ENCODE measurements around the gene CBS.
"Not testable (repeated sequence)": the region's sequence is repeated elsewhere in the genome, so short reads cannot be mapped to it uniquely, and the experiment has no call there.

Gene CBS

DNA sequence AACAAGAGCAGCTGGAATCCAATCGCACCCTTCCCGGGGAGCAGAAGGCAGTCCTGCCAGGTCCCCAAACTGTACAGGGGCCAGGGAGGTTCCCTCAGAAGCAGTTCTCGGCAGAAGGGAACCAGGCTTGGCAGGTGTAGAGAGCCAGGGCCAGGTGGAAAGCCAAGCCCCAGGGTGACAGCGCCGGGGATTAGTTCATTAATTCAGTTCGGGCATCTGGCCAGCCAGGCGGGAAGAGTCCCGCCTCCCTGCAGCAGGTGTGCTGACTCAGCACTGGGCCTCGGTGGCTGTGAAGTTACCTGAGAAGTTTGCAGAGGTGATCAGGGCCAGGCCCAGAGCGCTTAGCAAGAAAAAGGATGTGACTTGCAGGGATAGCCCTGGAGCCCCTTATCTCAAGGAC is 6.0 kb downstream of the CBS start:
- not testable (repeated sequence) for DNase-seq (ENCODE audit: low read depth in 3 of 3, low spot score in 1 of 3)

DNA sequence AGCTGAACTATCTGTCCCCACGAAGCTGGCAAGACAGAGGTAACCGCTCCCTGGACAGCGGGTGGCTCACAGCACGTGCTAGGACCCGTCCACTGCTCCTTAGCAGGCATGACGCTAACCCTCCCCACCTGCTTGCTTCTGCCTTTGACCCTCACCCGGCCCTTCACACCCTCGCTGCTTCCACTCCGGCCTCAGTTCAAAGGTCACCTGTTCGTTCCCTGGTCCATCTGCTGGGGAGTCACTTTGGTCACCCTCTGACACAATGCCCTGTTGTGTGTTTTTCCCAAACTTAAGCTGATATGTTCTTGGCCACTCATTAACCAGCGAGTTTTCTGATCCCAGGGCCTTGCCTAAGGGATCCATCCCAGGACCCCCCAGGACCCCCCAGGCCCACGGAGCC is 7.6 kb downstream of the CBS start:
- DNase-seq (ENCODE audit: low read depth in 3 of 3, low spot score in 1 of 3): not testable (repeated sequence)

DNA sequence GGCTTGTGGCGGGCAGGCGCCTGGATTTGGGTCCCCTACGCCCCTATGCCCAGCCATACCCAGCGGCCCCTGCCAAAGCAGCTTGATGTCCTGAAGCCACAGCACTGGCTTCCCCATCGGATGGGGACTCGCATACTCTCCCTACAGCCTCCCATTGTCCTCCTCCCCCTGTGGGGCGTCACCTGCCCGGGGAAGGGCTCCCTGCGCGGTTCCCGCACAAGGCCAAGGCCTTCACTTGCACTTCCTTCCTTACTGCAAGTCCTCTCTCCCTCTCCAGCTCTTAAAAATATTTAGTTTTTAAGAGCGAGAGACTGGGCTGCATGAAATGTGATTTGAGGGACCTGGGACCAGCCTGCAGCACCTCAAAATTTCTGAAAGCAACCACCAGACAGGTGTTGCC is 8.9 kb downstream of the CBS start:
- not testable (repeated sequence) for DNase-seq (ENCODE audit: low read depth in 3 of 3, low spot score in 1 of 3)

DNA sequence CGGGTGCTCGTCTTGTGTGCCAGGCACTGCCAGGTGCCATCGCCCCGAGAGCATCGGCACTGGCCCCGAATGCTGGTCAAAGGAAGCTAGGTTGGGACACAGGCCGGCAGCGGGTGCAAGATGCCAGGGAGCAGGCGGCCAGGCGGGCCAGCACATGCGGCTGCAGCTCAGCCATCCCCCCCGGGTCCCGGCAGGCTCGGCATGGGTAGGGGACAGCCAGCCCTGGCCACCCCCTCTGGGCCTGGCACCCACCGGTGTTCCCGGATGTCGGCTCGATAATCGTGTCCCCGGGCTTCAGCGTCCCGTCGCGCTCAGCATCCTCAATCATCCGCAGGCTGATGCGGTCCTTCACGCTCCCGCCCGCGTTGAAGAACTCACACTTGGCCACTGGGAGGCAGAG is 9.6 kb downstream of the CBS start:
- not testable (repeated sequence) for DNase-seq (ENCODE audit: low read depth in 3 of 3, low spot score in 1 of 3)

DNA sequence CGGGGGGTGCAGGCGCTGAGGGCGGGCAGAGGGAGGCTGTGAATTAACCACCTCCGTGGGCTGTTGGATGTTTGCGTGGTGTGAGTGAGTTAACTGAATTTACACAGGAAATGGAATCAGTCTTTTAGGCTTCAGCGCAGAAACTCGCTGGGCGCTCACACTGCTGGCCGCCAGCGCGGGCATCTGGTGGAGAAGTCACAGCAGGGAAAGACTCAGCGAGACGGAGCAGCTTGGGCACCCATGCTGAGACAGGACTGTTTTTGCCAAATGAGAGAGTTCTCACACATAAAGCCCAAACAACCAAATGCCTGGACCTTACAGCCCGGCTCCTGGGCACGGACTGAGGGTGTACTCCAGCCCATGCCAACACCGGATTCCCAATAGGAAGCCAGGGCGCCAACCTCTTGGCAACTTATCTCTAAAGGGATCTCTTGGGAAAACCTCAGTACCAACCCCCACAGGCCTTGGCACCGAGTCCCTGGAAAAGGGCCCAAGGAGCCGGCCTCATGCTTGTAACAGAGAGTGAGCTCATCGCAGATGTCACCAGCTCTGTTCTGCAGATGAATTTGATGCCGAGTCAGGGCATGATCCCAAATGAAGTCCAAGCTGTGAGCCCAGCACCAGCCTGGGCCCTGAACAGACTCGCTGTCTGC is 11.2 kb downstream of the CBS start:
- DNase-seq (ENCODE audit: low read depth in 3 of 3, low spot score in 1 of 3): not testable (repeated sequence)

DNA sequence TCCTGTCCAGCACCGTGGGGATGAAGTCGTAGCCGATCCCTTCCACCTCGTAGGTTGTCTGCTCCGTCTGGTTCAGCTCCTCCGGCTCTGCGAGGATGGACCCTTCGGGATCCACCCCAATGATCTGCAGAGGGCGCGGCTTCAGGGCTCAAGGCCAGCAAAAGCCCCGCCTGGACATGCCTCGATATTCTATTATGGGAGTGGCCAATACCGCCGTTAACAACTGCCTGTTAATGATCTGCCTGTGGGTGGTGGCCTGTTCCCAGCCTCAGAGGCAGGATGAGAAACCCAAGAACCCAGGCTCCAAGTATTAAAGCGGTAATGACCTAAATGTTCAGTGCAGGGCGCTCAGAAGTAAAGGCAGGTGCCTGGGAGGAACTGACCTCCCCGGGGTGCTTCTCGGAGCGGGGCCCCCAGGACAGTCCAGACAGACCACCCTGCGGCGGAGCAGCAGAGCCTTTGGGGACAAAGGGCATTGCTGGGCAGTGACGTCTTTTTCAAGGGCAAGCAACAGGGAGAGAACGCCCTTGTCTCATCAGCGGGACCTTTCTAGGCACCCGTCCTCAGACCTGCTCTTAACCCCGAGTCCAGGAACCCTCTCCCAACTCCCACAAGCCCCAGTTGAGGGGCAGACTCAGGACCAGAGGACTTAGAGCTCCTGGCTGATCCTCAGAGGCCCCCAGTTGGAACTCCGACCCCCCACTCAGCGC is 12.5 kb downstream of the CBS start:
- not testable (repeated sequence) for DNase-seq (ENCODE audit: low read depth in 3 of 3, low spot score in 1 of 3)

DNA sequence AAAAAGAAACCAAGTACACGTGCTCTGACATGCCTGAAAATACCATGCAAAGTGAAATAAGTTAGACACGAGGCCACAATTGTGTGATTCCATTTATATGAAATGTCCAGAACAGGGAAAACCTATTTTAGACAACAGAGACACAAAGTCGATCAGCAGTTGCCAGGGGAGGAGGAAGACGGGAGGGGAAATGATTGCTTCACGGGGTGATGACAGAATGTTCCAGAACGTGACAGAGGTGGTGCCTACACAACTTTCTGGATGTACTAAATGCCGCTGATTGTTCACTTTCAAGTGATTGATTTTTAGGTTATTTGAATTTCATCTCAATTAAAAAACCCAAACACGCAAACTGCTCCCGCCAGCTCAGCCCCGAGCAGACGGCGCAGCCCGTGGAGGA is 22.5 kb downstream of the CBS start:
- DNase-seq (ENCODE audit: low read depth in 3 of 3, low spot score in 1 of 3): not testable (repeated sequence)

DNA sequence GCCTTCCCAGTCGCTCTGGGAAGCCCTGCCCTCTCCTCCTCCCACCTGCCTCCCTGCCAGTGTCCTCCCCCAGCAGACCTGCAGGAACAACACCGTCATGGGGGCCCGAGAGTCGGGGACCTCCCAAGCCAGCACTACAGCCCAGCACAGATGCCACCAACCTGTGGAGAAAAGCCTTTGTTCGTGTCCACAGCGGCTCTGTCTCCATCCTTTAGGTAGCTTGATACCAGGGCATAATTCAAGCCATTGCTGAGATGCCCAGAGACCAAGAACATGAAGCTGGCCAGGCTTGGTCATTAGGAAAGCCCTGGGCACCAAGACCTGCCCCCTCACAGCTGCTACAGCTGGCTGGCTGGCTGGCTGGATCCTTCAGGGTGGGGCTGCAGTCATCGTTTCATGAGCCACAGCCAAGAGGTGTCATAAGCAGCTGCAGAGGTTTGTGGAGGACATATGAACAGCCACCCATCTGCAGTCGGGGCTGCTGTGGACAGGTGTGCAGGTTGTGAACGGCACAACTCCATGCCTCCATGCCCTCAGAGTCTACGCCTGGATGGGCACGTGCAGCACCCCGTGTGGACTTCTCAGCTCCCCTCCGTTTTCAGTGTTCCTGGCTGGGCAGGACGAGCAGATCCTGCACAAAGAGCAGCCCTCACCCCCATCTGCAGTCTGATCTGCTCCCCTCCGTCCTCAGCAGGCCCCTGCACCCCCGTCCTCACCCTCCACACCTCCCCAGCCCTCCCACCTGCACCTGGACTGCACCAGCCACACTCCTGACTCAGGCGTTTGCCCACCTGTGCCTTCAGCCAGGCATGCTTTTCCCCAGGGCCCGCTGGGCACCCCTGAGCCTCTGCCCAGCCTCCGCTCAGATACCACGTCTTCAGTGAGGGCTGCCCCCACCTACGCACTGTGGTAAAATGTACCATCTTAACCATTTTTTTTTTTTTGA is 29.5 kb downstream of the CBS start:
- DNase-seq (ENCODE audit: low read depth in 3 of 3, low spot score in 1 of 3): not testable (repeated sequence)

DNA sequence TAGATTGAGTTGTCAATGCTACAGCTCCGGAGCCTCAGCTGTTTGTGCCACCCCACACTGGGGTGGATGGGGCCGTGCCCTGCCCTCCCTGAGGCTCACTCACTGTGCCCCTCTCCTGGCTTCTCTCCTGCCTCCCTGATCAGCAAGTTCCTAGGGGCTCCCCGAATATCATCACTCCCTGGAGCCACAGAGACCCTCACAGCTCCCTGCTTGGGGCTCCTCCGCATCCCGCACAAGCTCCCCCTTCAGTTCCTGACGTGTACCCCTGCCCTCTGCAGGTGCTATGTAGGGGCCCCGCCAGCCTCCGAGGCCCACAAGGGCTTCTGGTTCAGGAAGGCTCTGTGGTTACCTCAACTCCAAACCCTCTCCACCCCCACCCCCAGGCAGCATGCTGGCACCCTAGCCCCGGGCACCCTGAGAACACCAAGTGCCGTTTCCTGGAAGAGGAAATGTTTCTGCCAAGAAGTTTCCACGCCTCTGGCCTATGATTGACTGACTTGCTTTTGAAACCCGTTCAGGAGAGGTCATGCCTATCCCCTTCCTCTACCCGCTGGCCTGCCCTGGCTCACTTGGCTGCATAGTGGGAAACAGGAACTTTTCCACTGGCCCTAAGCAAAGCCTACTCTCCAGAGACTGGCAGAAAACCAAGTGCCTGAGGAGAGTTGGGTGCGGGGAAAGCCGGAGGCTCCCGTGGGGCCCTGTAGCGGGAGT is 30.3 kb downstream of the CBS start:
- not testable (repeated sequence) for DNase-seq (ENCODE audit: low read depth in 3 of 3, low spot score in 1 of 3)

DNA sequence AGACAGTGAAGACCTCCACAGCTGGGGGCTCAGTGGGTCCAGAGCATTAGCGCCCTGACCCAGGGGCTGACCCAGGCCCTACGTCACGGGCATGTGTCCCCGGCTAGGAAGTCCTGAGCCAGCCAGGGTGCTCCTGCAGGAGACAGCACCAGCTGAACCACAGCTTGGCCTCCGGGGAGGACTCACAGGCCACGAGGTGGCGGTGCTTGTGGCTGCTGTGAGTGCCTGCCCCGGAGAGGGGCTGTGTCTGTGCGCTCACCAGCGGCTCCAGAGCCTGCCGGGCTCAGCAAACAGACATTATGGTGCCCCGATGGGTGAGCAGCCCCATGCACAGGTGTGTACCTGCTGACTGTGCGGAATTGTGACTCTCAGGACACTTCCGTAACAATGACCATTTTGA is 31.1 kb downstream of the CBS start:
- DNase-seq (ENCODE audit: low read depth in 3 of 3, low spot score in 1 of 3): not testable (repeated sequence)

DNA sequence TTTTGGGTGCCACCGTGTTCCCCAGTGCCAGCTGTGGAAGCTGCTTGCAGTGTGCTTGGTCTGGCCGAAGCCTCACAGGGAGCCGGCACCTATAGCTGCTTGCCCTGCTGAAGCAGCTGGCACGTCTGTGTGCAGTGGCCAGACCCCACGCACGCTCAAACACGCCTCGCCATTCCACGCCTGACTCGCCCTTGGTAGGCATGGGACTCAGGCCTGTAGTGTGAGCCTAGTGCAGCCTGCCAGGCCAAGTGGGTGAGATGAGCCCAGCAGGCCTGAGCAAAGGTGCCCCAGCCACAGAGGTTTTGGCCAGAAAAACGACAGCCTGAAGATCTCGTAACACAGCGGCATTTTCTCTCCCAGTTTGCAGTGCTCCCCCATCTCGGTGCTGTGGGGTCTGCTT is 32.3 kb downstream of the CBS start:
- DNase-seq (ENCODE audit: low read depth in 3 of 3, low spot score in 1 of 3): not testable (repeated sequence)

DNA sequence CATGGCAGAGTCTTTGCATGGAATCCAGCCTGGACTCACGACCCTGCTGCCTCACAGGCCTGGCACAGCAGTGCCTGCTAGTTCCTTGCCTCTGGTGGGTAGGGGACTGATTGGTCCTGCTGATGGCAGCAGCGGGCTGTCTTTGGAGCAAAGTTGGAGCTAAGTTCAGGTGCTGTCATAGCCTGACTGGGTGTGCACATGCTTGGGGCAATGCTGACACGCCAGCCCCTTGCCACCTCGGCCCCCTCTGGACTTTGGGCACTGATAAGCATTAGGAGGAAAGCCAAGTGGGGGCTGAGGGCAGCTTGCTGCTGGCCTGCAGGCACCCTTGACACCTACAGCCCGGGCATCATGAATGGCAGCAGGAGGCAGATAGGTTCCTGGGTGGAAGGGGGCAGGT is 33.5 kb downstream of the CBS start:
- DNase-seq (ENCODE audit: low read depth in 3 of 3, low spot score in 1 of 3): not testable (repeated sequence)

DNA sequence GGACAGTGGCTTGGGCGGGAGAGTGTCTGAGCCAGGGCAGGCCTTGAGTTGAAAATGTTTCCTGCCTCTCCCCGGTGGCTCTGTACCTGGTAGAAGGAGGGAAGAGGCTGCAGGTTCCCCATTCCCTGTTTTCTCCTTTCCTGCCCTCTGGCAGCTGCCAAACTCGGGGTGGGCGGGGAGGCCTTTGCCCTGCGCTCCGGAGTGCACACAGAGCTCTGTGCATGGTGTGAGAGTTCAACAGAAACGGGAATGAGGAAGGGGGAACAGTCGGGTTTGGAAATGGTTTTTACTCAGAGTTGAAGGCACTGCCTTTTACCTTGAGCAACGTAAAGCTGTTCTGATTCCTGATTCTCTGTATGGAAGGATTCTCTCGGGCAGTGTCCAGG is 37.0 kb downstream of the CBS start:
- DNase-seq (ENCODE audit: low read depth in 3 of 3, low spot score in 1 of 3): not testable (repeated sequence)

DNA sequence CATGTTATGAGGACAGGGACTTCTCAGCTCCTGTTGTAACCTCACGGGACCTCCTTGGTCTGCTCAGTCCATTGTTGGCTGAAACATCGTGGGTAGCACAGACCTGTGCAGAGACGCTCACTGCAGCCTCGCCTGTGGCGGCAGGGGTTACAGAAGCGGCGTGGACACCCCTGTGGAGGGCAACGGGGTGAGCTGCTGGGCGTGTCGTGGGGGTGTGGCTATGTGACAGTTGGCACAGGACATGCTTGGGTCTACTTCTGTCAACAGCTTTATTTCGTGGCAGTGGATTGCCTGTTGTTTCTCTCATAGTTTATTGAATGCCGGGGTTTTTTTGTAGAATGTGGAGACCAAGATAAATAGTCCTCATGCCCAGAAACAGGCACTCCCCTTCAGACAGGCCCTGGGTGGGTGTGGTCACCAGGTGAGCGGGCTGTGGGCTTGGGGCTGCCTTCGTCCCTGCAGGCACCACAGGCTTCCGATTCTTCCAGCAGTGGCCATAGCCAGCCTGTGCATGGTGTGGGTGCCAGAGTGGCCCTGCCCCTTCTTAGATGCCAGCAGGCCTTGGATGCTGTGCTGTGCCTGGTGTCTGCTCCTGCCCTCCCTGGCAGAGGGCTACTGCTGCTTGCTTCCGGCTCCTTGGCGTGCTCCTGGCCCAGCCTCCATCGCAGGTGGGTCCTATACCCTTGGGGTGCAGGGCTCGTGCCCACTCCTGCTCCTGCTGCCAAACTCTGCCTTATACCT is 37.5 kb downstream of the CBS start:
- not testable (repeated sequence) for DNase-seq (ENCODE audit: low read depth in 3 of 3, low spot score in 1 of 3)

DNA sequence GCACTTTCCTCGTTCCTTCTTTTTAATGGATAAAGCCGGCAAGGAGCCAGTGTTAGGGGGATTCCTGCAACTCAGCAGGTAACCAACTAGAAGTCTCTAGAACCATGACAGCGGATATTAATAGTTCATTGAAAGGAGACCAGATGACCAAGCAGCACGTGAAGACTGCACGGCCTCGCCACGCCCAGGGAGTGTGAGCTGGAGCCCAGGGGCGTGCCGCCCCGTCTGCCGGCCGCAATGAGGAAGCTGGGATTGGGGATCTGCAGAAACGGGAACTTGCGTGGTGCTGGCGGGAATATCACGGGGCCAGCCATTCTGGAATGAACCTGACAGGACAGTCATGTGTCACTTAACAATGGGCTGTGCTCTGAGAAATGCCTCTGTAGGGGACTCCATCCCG is 38.7 kb downstream of the CBS start:
- DNase-seq (ENCODE audit: low read depth in 3 of 3, low spot score in 1 of 3): not testable (repeated sequence)

DNA sequence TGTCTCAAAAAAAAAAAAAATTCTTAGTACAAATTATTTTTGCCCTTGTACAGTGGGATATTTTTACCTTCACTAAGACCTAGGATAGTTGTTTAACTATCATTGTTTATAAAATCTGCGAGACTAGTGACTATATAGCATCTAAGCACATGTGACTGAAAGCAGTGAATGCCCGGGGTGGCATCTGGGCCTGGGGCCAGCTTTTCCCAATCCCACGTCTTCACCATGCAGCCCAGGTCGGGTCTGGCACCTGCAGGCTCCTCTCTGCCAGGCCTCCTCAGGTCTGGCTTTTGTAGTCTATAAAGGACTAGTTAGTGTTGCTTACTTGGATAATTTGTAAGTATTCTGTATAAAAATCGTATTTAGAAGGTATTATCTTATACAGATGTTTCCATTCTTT is 40.8 kb downstream of the CBS start:
- DNase-seq (ENCODE audit: low read depth in 3 of 3, low spot score in 1 of 3): no peak

DNA sequence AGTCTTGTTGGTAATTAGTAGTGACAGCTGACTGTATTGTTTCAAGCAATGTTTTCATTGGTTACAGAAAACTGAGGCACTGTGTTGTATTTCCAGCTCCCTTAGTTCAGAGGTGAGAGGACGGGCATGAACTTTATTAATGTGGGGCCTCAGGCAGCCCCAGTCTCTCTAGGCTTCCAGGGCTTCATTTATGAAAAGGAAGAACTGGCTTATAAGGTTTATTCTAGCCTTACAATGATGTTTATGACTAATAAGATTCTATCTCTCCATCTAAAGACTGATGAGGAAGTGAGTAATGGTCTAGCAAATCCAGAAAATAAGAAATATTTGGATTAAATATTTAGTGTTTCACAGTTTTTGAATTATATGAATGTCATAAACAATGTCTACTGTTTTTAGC is 41.5 kb downstream of the CBS start:
- DNase-seq (ENCODE audit: low read depth in 3 of 3, low spot score in 1 of 3): no peak

DNA sequence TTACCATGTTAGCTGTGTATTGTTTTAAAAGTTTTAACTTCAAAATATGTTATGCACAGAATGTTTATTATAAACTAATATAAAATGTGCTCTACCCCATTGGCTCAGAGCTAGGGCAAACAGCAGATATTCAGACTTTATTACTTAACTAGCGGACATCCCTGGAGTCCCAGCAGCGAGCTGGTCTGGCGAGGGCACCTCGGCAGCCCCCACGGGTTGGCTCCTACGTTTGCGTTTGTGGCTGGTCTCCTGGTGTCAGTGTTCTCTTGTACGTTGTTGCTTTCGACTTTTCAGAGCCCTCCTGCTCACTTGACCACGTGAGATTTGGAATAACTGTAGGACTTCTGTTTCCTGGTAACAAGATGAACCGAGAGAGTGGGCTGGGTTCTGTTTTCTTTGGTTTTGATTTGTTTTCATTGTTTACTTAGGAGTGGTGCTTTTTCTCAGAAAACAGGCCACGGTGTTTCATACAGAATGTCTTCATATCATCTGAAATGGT is 44.5 kb downstream of the CBS start:
- DNase-seq (ENCODE audit: low read depth in 3 of 3, low spot score in 1 of 3): no peak

DNA sequence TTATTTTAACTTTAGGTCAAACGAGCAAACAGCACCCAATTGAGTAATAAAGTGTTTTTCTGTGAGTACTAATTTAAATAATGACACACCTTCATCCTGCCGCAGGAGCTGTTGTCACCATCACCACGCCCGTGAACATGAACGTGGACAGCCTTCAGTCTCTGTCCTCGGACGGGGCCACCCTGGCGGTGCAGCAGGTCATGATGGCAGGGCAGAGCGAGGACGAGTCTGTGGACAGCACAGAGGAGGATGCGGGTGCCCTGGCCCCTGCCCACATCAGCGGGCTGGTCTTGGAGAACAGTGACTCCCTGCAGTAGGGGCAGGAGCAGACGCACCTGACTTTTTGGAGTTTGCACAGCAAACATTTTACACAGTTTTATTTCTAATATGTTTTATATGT is 45.9 kb downstream of the CBS start:
- no peak for DNase-seq (ENCODE audit: low read depth in 3 of 3, low spot score in 1 of 3)

Data from stimulated activated CD4-positive, alpha-beta T cell treated with anti-CD3 and anti-CD28 coated beads, TNF-alpha, amount 100 ng/mL, for 1 hour (primary cell).